HG03135 (cell line): ENCODE measurements around the gene NKX6-1.

ENCODE experiments used
- ATAC-seq: cut with Tn5 transposase; IDR thresholded peaks from one replicate; pipeline ENCODE4 v1.9.1; 2021; ENCODE audit warnings: mild to moderate bottlenecking, moderate library complexity; ENCODE audit not compliant: unreplicated experiment

Gene NKX6-1

DNA sequence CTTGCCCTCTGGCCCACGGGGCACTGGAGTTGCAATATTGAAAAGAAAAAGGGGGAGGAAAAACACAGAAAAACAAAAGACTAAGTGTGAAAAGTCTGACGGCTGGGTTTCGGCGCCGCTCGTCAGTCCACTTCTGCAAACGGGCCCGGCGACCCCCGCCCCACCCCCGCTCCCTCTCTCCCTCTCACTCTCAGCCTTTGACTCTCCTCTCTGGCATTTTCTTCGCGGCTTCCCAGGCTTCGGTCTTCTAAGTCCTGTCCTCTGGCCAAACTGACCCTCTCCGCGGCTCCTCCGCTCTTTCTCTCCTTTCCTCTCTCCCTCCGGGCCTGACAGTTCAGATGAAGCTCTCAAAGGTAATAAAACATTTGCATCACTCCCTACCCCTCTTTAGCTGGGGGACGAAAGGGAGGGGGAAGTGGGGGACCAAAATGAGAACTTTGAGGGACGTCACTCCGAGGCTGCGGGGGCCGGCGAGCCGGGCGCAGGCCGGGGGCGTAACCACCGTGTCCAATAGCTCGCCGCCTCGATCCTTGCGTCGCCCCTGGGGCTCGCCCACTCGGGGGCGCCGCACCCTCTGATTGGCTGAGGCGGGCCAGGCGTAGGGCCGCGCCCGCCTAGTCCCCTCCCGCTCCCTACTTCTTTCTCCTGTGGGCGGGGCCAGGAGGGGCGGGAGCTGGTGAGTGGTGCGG is at the start of gene NKX6-1:
NKX6-1 (minus strand) TSS at position 358 of the 689 bp plus-strand sequence. CDS start 1,064 bp downstream, outside the sequence.
- ATAC-seq, result no peak

DNA sequence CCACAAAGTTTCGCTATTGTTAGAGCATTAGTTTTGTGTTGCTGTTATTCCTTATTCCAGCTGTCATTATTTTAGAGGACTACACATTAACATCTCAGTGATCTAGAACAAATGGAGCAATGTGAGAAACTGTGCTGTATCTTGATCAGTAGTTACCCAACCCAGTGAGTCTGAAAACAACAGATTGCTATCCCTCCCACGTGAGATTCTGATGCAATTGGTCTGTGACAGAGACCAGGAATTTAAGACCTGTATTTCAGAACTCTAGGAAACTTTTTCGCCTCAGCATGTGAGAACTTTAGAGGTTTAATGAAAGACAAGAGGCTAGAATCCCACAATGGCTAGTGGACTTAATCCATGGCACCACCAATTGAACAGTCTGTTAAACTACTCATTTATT is 48.1 kb upstream of the NKX6-1 start:
- no peak for ATAC-seq

DNA sequence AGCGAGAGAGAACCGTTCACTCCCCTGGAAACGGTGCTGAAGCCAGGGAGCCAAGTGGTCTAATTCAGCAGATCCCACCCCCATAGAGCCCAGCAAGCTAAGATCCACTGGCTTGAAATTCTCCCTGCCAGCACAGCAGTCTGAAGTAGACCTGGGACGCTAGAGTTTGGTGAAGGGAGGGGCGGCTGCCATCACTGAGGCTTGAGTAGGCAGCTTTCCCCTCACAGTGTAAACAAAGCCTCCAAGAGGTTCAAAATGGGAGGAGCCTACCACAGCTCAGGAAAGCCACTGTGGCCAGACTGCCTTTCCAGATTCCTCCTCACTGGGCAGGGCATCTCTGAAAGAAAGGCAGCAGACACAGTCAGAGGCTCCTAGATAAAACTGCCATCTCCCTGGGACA is 46.0 kb upstream of the NKX6-1 start:
- no peak for ATAC-seq

DNA sequence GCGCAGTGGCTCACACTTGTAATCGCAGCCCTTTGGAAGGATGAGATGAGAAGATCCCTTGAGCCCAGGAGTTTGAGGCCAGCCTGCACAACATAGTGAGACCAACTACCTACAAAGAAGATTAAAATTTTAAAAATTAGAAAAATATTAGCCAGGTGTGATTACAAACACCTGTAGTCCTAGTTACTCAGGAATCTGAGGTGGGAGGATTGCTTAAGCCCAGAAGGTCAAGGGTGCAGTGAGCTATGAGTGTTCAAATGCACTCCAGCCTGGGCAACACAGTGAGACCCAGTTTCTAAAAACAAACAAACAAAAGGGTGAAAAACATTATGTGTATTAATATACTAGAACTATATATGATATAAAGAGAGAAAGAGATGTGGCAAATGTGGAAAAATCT is 36.8 kb upstream of the NKX6-1 start:
- no peak for ATAC-seq

DNA sequence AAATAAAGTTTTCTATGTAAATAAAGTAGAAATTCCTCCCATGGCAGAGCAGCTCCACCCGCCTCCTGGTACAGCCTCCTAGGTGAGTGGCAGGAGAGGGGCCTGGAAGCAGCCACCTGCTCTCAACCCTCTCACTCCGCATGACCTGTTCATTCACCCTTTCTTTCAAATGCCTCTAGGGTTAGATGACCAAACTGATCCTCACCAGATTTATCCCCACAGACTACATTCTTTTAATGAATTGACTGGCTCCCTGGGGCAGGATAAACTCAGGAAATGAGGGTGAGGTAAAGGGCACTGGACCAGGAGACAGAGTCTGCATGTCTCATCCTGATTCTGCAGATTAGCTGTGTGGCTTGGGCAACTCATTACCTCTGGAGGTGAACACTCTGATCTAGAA is 32.6 kb upstream of the NKX6-1 start:
- no peak for ATAC-seq

DNA sequence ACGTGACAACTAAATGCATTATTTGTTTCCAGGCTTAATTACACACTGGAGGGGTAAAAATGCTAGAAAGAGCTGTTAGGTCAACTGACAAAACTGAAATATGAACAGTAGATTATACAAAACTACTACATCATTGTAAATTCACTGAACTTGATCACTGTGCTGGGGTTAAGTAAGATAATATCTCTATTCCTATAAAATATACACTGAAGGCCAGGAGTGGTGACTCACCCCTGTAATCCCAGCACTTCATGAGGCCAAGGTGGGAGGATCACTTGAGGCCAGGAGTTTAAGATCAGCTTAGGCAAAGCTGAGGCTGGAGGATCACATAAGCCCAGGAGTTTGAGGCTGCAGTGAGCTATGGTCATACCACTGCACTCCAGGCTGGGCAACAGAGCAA is 31.8 kb upstream of the NKX6-1 start:
- ATAC-seq, result no peak

DNA sequence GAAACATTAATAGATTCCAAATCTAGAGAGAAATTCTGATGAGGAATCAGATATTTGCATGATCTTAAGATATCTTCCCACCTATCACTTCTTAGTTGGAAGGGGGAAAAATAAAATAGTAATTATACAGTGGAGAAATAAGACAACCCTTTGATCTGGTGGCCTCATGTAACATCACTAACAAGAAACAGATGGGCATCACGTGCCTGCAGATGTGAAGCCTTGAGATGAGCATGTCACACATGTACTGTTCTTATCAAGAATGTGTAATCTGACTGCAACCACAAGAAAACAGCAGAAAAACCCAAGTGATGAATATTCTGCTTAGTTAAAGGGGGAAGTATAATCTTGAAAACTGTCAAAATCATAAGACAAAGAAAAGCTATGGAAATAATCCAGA is 31.4 kb upstream of the NKX6-1 start:
- no peak for ATAC-seq

DNA sequence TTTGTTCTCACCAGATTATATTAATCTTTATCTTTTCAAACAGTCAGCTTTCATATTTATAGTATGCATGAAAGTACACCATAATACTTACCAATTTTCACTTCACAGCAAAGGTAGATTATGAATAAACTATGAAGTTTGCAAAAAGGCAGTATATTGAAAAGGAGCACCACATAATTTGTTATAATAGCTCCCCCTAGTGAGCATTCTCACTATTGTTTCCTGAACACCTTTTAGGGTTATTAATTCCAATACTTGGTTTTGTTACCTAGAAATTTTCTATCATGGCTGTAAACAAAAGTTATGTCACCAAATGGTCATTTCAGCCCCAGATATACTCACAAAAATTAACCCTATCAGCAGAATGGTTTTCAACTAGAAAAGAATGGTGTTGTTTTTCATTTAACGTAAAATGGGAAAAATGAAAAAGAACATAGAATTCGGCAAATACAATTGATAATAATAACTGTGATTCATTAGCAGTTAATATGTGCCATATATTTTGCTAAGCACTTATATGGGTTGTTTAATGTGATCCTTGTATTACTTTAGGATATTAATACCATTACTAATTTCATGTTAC is 30.2 kb upstream of the NKX6-1 start:
- ATAC-seq, result no peak

DNA sequence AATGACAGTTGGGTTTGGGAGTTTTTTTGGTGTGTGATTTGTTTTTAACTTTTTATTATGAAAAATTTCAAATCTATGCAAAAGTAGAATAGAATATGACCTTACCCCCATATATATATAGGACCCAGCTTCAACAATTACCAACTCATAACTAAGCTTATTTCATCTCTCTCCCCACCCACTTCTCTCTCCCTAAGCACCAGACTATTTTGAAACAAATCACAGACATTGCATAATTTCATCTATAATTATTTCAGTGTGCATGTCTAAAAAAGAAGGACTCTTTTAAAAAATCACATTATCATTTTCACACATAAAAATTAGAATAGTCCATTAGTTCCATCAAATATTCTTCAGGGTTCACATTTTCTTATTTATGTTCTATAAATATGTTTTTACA is 28.3 kb upstream of the NKX6-1 start:
- ATAC-seq, result no peak

DNA sequence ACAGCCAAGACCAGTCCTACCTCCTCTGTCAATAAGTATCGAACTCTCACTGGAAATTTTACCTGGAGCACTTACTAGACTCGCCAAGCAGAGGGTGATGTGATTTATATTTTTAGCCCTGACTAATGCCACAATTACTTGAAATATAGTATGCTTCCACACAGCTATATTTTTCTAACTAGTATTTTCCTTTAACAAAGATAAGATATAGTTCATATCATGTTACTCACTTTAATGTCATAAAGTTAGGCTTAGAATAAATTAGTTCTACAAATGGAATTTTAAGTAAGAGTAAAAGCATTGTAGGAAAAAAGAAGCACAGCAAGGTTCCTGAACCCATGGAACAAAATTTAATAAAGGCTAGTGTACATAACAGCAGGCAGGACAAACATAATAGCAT is 16.0 kb upstream of the NKX6-1 start:
- no peak for ATAC-seq

DNA sequence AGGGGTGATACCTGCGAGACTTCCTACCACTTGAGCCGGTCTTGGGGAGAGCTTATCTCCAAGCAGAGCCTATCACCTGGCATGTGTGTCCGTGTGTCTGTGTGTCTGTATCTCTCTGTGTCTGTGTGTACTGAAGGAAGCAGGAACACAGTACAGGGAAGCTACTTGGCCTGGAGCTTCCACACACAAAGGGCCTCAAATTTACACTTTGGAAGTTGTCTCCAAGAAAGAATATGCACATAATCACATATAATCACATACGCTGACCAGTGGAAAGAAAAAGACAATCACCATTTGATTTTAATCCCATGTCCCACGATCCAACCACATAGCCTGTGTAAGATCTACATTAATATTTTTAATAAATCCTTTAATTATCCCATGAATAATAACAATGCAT is 13.2 kb upstream of the NKX6-1 start:
- ATAC-seq, result no peak

DNA sequence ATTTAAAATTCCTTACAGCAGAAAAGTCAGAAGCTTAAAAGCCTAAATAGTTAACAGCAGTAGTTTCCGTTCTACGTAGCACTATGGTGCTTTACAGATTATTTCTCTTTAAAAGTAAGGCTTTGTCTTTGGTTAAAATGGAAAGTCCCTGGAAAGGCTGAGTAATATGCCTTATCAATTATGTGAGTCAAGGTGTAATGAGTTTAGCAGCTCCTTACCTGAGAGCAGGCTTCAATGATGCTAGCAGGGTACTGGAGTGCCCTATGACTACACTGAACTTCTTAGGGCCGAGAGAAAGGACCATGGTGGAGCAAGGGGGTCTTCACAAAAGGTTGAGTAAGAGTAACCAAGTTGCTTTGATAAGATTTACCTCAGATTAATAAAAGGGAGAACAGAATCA is 12.6 kb upstream of the NKX6-1 start:
- ATAC-seq, result no peak

DNA sequence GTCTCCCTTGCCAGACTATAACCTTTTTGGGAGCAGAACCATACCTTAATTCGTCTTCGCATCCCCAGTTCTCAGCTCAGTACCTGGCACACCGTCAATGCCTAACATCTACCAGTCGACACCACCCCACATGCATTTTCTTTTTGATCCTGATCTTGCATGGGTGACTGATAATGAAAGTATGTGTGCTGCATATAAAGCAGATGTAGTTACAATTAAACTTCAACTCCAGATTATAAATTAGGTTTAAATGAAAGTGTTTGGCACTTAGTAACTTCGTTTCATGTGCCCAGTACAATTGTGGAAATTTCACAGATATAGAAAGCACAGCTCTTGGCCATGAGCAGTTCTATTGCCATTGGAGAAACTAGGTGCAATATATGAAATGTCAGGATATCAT is 8.8 kb upstream of the NKX6-1 start:
- no peak for ATAC-seq

DNA sequence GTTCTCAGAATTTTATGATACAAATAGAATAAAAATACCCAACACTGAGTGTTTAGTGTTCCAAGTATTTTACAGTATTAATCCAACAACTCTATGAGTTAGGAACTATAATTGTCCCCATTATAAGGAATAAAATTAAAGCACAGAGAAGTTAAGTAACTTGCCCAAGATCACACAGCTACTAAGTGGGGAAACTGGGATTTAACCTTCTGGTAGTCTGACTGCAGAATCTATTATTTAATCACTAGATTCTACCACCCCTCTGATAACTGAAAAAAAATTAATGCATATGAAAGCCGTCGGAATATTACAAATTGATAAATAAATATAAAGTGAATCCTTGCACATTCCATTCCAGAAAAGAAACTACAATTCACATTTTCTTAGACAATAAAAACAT is 5.7 kb upstream of the NKX6-1 start:
- ATAC-seq, result no peak

DNA sequence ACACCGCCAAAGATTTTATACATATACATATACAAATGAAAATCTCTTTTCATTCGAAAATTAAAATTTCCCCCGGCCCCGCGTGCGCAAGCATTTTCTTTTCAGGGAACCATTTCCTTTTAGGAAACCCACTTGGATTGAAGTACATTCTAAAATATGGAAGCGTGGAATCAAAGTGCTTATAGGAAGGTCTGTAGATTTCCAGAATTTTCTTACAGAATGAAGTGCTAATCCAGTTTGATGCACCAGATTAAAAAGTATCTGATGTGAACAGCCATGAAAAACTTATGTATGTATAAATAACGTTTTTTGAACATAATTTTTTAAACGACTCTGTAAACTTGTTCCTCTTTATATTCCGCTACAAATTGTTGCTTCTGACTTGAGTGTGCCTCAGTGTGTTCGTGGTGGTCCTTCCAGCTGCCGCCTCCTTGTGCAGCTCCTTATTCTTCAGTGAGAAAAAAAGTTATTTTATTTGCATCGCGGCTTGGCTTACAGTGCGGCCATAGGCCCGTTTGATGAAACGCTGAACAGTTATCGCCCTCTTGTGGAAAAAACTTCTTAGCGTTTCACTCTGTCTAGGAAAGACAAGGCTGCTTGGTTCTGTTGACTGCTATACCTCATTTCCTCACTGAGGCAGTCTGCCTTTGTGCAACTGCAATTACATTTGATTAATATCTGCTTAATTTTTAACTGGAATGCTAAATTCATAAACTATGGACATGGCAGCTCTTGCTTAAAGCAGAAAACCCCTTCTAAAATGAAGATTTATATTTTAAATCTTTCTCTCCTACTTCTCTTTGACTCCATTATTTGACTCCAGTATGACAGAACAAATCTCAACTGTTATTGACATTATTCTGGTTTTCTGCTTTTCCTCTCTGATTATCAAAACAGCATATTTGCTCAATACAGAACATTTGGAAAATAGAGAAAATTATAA is 4.7 kb upstream of the NKX6-1 start:
- ATAC-seq, result peak; percentile 81

DNA sequence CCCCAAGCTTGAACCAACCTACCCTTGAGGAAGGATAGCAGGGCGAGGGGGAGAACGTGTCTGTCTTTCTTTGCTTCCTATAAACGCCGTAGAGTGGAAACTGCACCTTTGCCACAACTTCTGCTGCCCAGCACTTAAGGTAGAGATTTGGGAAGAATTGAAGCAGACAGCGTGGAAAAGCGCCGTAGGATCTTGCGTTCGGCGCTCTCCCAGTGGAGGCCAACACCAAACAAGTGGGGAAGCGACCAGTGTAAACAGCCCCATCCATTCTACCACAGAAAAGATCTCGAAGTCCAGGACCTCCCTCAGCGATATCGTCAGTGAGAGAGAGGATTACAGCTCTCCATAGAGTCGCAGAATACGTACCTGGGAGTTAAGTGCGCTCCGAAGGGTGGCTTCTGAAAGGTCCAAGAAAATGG is 3.9 kb upstream of the NKX6-1 start:
- ATAC-seq, result no peak

DNA sequence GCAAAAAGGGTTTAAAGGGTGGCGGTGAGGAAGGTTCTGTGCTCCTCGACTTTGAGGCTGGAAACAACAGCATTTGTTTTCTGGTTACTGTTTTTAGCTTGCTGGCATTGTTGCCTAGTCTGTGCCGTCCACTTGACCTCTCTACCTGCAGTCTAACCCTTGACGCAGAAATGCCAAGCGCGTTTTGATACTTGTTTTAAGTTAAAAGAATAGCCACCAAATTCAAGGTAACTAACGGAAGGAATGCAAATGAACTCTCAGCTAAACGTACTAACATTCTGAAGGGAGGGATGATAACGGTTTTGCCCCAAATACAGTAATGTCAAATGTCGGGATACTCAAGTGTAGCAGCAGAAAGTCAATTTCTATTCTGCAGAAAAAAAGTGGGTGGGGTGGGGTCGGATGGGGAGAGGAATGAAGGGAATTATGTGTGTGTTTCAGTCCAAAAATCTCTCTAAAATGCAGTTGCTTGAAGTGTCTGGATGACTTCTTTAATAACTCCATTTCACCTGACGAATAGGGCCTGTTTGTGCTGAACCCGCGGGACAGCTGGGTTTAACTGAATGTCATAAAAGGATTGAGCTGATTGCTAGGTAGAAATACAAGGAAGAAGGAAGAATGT is 3.4 kb upstream of the NKX6-1 start:
- ATAC-seq, result no peak

DNA sequence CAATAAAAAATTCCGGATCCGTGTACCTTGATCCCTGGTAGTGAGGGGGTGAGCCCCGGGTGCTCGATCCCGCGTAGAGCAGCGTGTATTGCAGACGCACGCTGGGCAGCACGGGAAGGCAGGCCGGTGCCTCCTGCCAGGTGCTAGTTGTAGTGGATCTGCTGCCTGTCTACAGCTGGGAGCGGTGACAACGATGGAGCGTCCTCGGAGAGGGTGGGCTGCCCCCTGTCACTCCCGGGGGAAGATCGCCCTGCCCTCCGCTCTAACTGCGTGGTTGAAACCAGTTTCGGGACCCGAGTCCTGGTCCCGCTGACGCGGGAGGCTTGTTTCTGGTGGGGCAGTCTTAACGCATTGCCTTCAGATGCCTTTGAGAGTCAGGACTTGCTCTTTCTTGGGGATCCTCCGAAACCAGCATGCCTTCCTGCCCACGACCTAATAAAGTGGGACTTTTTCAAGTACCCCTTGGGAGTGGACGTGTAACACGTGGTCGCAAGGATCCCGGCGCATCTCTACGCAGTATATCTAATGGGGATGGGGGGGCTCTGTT is 2.7 kb upstream of the NKX6-1 start:
- no peak for ATAC-seq

DNA sequence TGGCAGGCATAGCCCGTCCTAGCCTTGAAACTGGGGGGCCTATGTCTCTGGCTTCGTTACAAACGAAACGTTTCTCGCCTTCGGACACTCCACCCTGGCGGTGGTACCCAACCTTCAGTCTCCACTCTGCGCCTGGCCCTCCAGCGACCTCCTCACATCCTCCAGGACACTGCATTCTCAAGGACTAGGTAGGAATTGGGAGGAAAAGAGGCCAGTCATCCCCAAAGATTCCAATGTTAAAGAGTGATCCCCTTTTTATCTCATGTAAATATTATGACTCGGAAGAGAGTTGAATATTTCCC is 2.1 kb upstream of the NKX6-1 start:
- ATAC-seq, result no peak

DNA sequence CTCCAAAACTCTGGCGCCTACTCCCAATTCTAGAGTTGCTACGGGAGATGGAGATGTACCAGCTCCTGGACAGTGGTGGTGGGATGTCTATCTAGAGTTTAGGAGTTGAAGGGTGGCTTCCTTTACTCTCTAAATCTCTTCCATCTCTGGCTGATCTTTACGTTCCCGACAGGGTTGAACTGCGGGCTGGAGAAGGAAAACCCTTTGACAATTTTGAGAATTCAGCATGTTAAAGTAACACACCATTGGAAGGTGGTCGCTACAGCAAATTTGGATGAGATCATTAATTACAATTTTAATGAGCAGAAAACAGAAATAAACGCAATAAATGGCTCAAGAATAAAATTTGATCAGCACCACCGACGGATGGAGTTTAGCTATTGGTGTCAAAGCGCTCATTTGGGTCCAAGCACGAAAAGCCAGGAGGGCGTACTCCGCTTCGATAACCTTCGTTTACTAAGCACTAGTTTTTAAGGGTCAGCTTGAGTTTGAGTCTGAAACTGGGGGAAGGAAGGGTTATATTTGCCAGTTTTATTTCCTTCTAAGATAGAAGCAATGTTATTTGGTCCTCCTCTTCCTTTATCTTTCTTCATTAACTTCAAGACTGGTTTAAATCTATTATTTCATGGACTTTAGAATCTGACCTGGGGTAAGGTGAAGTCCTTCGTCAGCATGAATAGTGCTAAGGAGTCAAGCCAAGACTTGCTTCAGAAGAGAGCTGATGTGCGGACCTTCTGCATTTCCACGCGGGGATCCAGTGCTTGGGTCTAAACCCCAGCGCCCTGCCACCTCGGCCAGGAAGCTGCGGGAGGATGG is 1.5 kb upstream of the NKX6-1 start:
- ATAC-seq, result no peak

DNA sequence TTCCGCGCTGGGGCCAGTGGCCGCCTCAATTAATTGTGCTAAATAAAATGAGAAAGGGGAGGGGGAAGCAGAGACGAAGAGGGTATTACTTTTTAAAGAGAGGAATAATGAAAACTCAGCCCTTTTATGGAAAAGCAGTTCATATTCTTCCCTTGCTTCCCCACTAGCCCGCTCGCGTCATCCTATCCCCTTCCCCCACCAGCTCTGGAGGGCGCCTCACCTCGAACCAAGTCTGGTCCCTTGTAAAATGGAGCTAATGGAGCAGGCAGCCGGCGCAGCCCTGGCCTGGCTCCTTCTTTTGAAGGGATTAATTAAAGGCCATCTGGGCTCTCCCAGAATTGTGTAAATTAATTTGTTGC is 511 bp upstream of the NKX6-1 start:
- ATAC-seq, result no peak
